NT2/D1 (cell line): ENCODE results near the gene QSER1.

Experiments
- DNase-seq: peaks from one replicate; pipeline ENCODE4 v3.0.0-alpha.2; 2011; ENCODE audit warnings: low read depth, low spot score
- H3K27me3 ChIP-seq: 2 replicates; pipeline ENCODE4 v1.6.0; 2011; ENCODE audit warnings: mild to moderate bottlenecking; ENCODE audit not compliant: insufficient read length, insufficient read depth
- H3K36me3 ChIP-seq: 2 replicates; pipeline ENCODE4 v1.6.1; 2011; ENCODE audit warnings: mild to moderate bottlenecking, low read length, mixed read lengths; ENCODE audit not compliant: insufficient read depth, insufficient read length
- H3K4me1 ChIP-seq: 2 replicates; pipeline ENCODE4 v1.5.1; 2011; ENCODE audit not compliant: insufficient read depth, insufficient read length
- H3K4me3 ChIP-seq: 2 replicates; pipeline ENCODE4 v1.5.1; 2011; ENCODE audit warnings: low read depth; ENCODE audit not compliant: insufficient read length
- H3K9ac ChIP-seq: 2 replicates; pipeline ENCODE4 v1.6.0; 2011; ENCODE audit warnings: low read depth; ENCODE audit not compliant: insufficient read length
- H3K9me3 ChIP-seq: 2 replicates; pipeline ENCODE4 v1.5.1; 2011; ENCODE audit warnings: mild to moderate bottlenecking, low read length; ENCODE audit not compliant: insufficient read depth
- SUZ12 ChIP-seq: IDR thresholded peaks from 2 replicates; pipeline ENCODE4 v1.6.1; 2011; ENCODE audit not compliant: insufficient read length, insufficient read depth; ENCODE audit errors: extremely low read depth
- YY1 ChIP-seq: IDR thresholded peaks from 2 replicates; pipeline ENCODE4 v1.6.1; 2011; ENCODE audit not compliant: insufficient read length, insufficient read depth
- ZNF274 ChIP-seq: IDR thresholded peaks from 2 replicates; pipeline ENCODE4 v1.6.1; 2011; ENCODE audit warnings: mild to moderate bottlenecking, low read depth, low read length

The QSER1 gene

GRCh38 chr11:32939046-32939445 is 46.4 kb downstream of the QSER1 start:
- Histone ChIP-seq H3K4me1 (no peaks in the 10 kb centered on the region), H3K4me3 (no peak overlapping the region), H3K9me3 (no peaks in the 10 kb centered on the region; the same call in 1 of the 2 replicates), H3K9ac (no peak overlapping the region), H3K27me3 (no peaks in the 10 kb centered on the region), H3K36me3 (peaks cover 45% of the 10 kb centered on the region)
- no peak for DNase-seq
- TF ChIP-seq ZNF274 (no peak), YY1 (no peak), SUZ12 (no peak)

GRCh38 chr11:32939866-32940265 is 47.3 kb downstream of the QSER1 start:
- Histone ChIP-seq H3K4me3 (no peak overlapping the region), H3K9me3 (no peaks in the 10 kb centered on the region; the same call in 1 of the 2 replicates), H3K4me1 (no peaks in the 10 kb centered on the region), H3K36me3 (peaks cover 37% of the 10 kb centered on the region), H3K27me3 (no peaks in the 10 kb centered on the region), H3K9ac (no peak overlapping the region)
- no peak for DNase-seq
- no peak for TF ChIP-seq YY1
- TF ChIP-seq ZNF274 = no peak
- no peak for TF ChIP-seq SUZ12

- no peak overlapping the region for H3K4me3 ChIP-seq
These were observed 48.3 kb downstream of the QSER1 start for GRCh38 chr11:32940865-32941264.

GRCh38 chr11:32947978-32948377 is 55.4 kb downstream of the QSER1 start:
- H3K9me3 ChIP-seq = no peaks in the 10 kb centered on the region
- TF ChIP-seq YY1 (no peak), ZNF274 (no peak), SUZ12 (no peak)
- H3K4me1 ChIP-seq = no peaks in the 10 kb centered on the region
- no peaks in the 10 kb centered on the region for H3K27me3 ChIP-seq
- no peak for DNase-seq
- peaks cover 2% of the 10 kb centered on the region for H3K36me3 ChIP-seq
- no peak overlapping the region for H3K9ac ChIP-seq
- no peak overlapping the region for H3K4me3 ChIP-seq

More at GRCh38 chr11:32940865-32941264, 48.3 kb downstream of the QSER1 start:
- no peak overlapping the region for H3K9ac ChIP-seq
- H3K36me3 ChIP-seq = peaks cover 27% of the 10 kb centered on the region
- H3K27me3 ChIP-seq = no peaks in the 10 kb centered on the region
- H3K4me1 ChIP-seq = no peaks in the 10 kb centered on the region
- H3K9me3 ChIP-seq = no peaks in the 10 kb centered on the region; the same call in 1 of the 2 replicates
- no peak for DNase-seq
- TF ChIP-seq ZNF274 = no peak
- TF ChIP-seq YY1 = no peak
- TF ChIP-seq SUZ12 = no peak

GRCh38 chr11:32949739-32950138 is 57.1 kb downstream of the QSER1 start:
- no peak overlapping the region for H3K4me3 ChIP-seq
- TF ChIP-seq ZNF274 = no peak
- TF ChIP-seq YY1 = no peak
- no peak for TF ChIP-seq SUZ12

GRCh38 chr11:32952421-32952820 is 59.8 kb downstream of the QSER1 start:
- no peaks in the 10 kb centered on the region for H3K27me3 ChIP-seq
- TF ChIP-seq ZNF274 (no peak), YY1 (no peak), SUZ12 (no peak)
- no peaks in the 10 kb centered on the region for H3K9me3 ChIP-seq
- no peak overlapping the region for H3K9ac ChIP-seq
- no peak overlapping the region for H3K4me3 ChIP-seq
- no peak for DNase-seq
- peaks cover 30% of the 10 kb centered on the region for H3K36me3 ChIP-seq
- no peaks in the 10 kb centered on the region for H3K4me1 ChIP-seq

More at GRCh38 chr11:32949739-32950138, 57.1 kb downstream of the QSER1 start:
- Histone ChIP-seq H3K4me1 (no peaks in the 10 kb centered on the region), H3K27me3 (no peaks in the 10 kb centered on the region), H3K9ac (no peak overlapping the region), H3K36me3 (peaks cover 9% of the 10 kb centered on the region), H3K9me3 (no peaks in the 10 kb centered on the region)
- DNase-seq = no peak

GRCh38 chr11:32953700-32954099 is 61.1 kb downstream of the QSER1 start:
- no peak for TF ChIP-seq SUZ12
- TF ChIP-seq YY1 = no peak
- no peak for TF ChIP-seq ZNF274
- Histone ChIP-seq H3K9me3 (no peaks in the 10 kb centered on the region), H3K27me3 (no peaks in the 10 kb centered on the region), H3K4me1 (no peaks in the 10 kb centered on the region), H3K4me3 (no peak overlapping the region), H3K9ac (no peak overlapping the region), H3K36me3 (peaks cover 41% of the 10 kb centered on the region)
- DNase-seq = no peak
